Lung (tissue), 12 donors: ENCODE results near the gene NCAM1. TPM values are rescaled to one million over a fixed set of nuclear protein-coding genes. Genes with fewer than 3 reads are reported as not detected.

Experiments used
- ATAC-seq: fragments of 200-7000 bp; cut with Tn5 transposase; one replicate; pipeline ENCODE4 v1.9.1; 2020; ENCODE audit warnings: moderate number of reproducible peaks; ENCODE audit not compliant: insufficient read depth, low FRiP score
- DNase-seq, 3 donors: peaks; one replicate each; pipeline ENCODE4 v3.0.0-alpha.2; 2013 to 2017
- H3K27ac ChIP-seq, 2 donors: one replicate each; pipeline ENCODE4 v1.5.1; 2013; ENCODE audit warnings: mild to moderate bottlenecking in 2 of 2, moderate library complexity in 2 of 2, control low read depth in 1 of 2, inconsistent platforms in 1 of 2, low read depth in 1 of 2, low read length in 1 of 2
- H3K27me3 ChIP-seq, 3 donors: one replicate each; pipeline ENCODE4 v1.5.1; 2013; ENCODE audit warnings: low read length in 2 of 3; ENCODE audit not compliant: control insufficient read depth in 3 of 3, insufficient read depth in 3 of 3
- H3K36me3 ChIP-seq, 4 donors: one replicate each; pipeline ENCODE4 v1.5.1; 2013; ENCODE audit warnings: low read length in 4 of 4, mild to moderate bottlenecking in 1 of 4, moderate library complexity in 1 of 4; ENCODE audit not compliant: control insufficient read depth in 4 of 4, insufficient read depth in 4 of 4
- H3K4me1 ChIP-seq, 5 donors: one replicate each; pipeline ENCODE4 v1.5.1; 2013; ENCODE audit warnings: low read length in 5 of 5, mild to moderate bottlenecking in 2 of 5, moderate library complexity in 1 of 5; ENCODE audit not compliant: control insufficient read depth in 5 of 5, insufficient read depth in 5 of 5
- H3K4me3 ChIP-seq: one replicate; pipeline ENCODE4 v1.5.1; 2013; ENCODE audit warnings: mild to moderate bottlenecking, control low read depth, moderate library complexity
- H3K9ac ChIP-seq, 2 donors: one replicate each; pipeline ENCODE4 v1.5.1; 2013; ENCODE audit warnings: low read length in 2 of 2, control low read depth in 1 of 2; ENCODE audit not compliant: insufficient read depth in 1 of 2
- H3K9me3 ChIP-seq, 4 donors: one replicate each; pipeline ENCODE4 v1.5.1; 2013; ENCODE audit warnings: low read length in 3 of 4, mild to moderate bottlenecking in 1 of 4, moderate library complexity in 1 of 4; ENCODE audit not compliant: control insufficient read depth in 4 of 4, insufficient read depth in 3 of 4
- CTCF ChIP-seq: IDR thresholded peaks from 2 replicates; pipeline ENCODE4 v1.5.1; 2012; ENCODE audit warnings: mild to moderate bottlenecking; ENCODE audit errors: control extremely low read depth, extremely low read depth
- WGBS, 2 donors: extraction: QIAGEN DNeasy Blood & Tissue Kit; methylation state at CpG; one replicate each; pipeline ENCODE4 v1.1.7; 2013; 5-methylcytosine and 5-hydroxymethylcytosine counted together
- polyA plus RNA-seq, 2 donors: library from polyadenylated mRNA; stranded (reverse); fragments of 200-250 nt; gene quantifications; one replicate each; pipeline ENCODE4 v1.2.1, GENCODE V29; 2013
- total RNA-seq, 2 donors: library from RNA; depleted of rRNA in 1 of 2; stranded (reverse); fragments of >200 nt in 1 of 2; gene quantifications; one replicate each; pipeline ENCODE4 v1.2.1, GENCODE V29; 2014 to 2021
- donor health status: control.
- donor health status: control.
- donor health status: Bipolar disorder and iron deficiency.
- donor health status: healthy.
- donor health status: DM: yes; HTN: yes; CAD: no.

Gene NCAM1
- total and polyA plus RNA-seq, 4 donors: 0.28 to 36.5 (median 2.4) TPM

- TF ChIP-seq CTCF: no peak
- no peak overlapping the region for H3K9ac ChIP-seq
- DNase-seq (no peak), ATAC-seq (no peak)
- H3K27ac ChIP-seq: no peak overlapping the region
- no peaks in the 10 kb centered on the region for H3K36me3 ChIP-seq
- WGBS, 2 donors: 78 to 83% methylated on average over 3 of the region's 3 CpGs
- H3K4me3 ChIP-seq: no peak overlapping the region
- no peaks in the 10 kb centered on the region for H3K27me3 ChIP-seq
- H3K9me3 ChIP-seq: peaks cover 0 to 3% (median 0%) of the 10 kb centered on the region in 4 donors
- peaks cover 0 to 16% (median 0%) of the 10 kb centered on the region in 5 donors for H3K4me1 ChIP-seq
Observed at GRCh38 chr11:113073290-113073953, 112.2 kb downstream of the NCAM1 start.

- H3K4me1 ChIP-seq: peaks cover 0 to 16% (median 0%) of the 10 kb centered on the region in 5 donors
- H3K9ac ChIP-seq: no peak overlapping the region
- H3K9me3 ChIP-seq: peaks cover 0 to 3% (median 0%) of the 10 kb centered on the region in 4 donors
- H3K36me3 ChIP-seq: no peaks in the 10 kb centered on the region
- no peak for TF ChIP-seq CTCF
- peak; percentile 28 to 75 (median 64) for DNase-seq
- no peaks in the 10 kb centered on the region for H3K27me3 ChIP-seq
- no peak overlapping the region for H3K4me3 ChIP-seq
- WGBS, 2 donors: 63 to 66% methylated on average over 1 of the region's 1 CpG
- H3K27ac ChIP-seq: no peak overlapping the region
- ATAC-seq: no peak
Observed at GRCh38 chr11:113075586-113076095, 114.4 kb downstream of the NCAM1 start.

- H3K4me1 ChIP-seq: peaks cover 0 to 13% (median 0%) of the 10 kb centered on the region in 5 donors
- whole genome bisulfite sequencing, 2 donors: 79 to 90% methylated on average over 6 of the region's 6 CpGs
- no peaks in the 10 kb centered on the region for H3K36me3 ChIP-seq
- no peaks in the 10 kb centered on the region for H3K27me3 ChIP-seq
- H3K4me3 ChIP-seq: no peak overlapping the region
- ATAC-seq: no peak
- H3K9me3 ChIP-seq: no peaks in the 10 kb centered on the region
- no peak for DNase-seq
- no peak for TF ChIP-seq CTCF
- peak overlapping the region in 1 of 2 donors; percentile 33 for H3K27ac ChIP-seq
- H3K9ac ChIP-seq: no peak overlapping the region
Observed at GRCh38 chr11:113077379-113077778, 116.2 kb downstream of the NCAM1 start.
